HS-27A (cell line): ENCODE data around the gene RASGEF1B.

Source experiments
- DNase-seq: peaks from one replicate; pipeline ENCODE4 v3.0.0-alpha.2; 2012; ENCODE audit warnings: low read depth, missing footprints

The RASGEF1B gene

GRCh38 chr4:81395239-81395638, 76.5 kb downstream of the RASGEF1B start:
- DNase-seq: no peak

- DNase-seq: no peak
Measured at GRCh38 chr4:81392164-81392563, 79.5 kb downstream of the RASGEF1B start.

GRCh38 chr4:81389720-81390119, 82.0 kb downstream of the RASGEF1B start:
- DNase-seq: no peak

GRCh38 chr4:81380437-81380836, 91.3 kb downstream of the RASGEF1B start:
- DNase-seq: no peak

GRCh38 chr4:81378386-81378785, 93.3 kb downstream of the RASGEF1B start:
- no peak for DNase-seq

- no peak for DNase-seq
Measured at GRCh38 chr4:81377191-81377590, 94.5 kb downstream of the RASGEF1B start.

GRCh38 chr4:81376720-81377119, 95.0 kb downstream of the RASGEF1B start:
- DNase-seq: no peak
